Stimulated activated memory B cell treated with anti-CD40 and anti-IgM and Interleukin-4, amounts not matched to agents 10 μg/mL and 1 μg/mL and 100 μg/mL, for 72 hours (primary cell): Measurements from ENCODE around the gene DCPS.
A peak's percentile ranks its signal among the peaks of the same experiment; 100 is the strongest.
"Not testable (repeated sequence)": the region's sequence is repeated elsewhere in the genome, so short reads cannot be mapped to it uniquely, and the experiment has no call there.

Experiments used
- ATAC-seq: fragments of 150-1000 bp; cut with Tn5 transposase; 2 replicates; pipeline ENCODE4 v1.10.0; 2021
- H3K27ac Mint-ChIP-seq: one replicate; pipeline ENCODE4 v1.8.0; 2022; ENCODE audit warnings: mild to moderate bottlenecking, mixed read lengths
- H3K27me3 Mint-ChIP-seq: one replicate; pipeline ENCODE4 v1.8.0; 2022; ENCODE audit warnings: mixed read lengths
- H3K36me3 Mint-ChIP-seq: one replicate; pipeline ENCODE4 v1.8.0; 2022; ENCODE audit warnings: mixed read lengths
- H3K4me1 Mint-ChIP-seq: one replicate; pipeline ENCODE4 v1.8.0; 2022; ENCODE audit warnings: mixed read lengths
- H3K4me3 Mint-ChIP-seq: one replicate; pipeline ENCODE4 v1.8.0; 2022; ENCODE audit warnings: mild to moderate bottlenecking, moderate library complexity, mixed read lengths
- H3K9me3 Mint-ChIP-seq: one replicate; pipeline ENCODE4 v1.8.0; 2022; ENCODE audit warnings: mixed read lengths

The DCPS gene

DNA sequence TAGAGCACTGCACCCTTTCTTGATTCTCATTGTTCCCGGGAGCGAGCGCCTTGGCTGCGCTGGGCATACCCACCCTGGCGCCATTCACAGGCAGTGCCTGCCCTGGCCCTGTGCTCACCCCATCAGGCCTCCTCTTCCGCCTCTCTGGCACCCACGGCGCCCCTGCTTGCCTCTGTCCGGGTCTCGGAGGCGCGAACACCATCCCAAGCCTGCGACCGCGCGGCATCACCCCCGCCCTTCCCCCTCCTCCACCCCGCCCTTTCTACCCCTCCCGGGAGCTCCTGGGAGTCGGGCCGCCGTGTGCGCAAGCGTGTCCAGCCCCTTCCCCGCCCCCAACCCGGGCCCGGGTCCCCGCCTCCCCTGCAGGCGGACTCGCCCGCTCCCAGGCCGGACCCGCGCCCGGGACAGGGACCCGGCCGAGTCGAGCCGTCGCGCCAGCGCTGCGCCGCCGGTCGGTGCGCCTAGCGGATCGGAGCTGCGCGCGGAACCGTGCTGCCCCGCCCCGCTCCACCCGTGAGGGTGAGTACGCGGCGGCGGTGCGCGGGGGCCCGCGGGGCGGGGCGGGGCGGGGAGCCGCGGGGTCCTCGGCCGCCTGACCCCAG, 51.6 kb downstream of the DCPS start, which contains the start of gene ST3GAL4:
Gene ST3GAL4 (plus strand): TSS at position 363 of the 602 bp plus-strand sequence. CDS start 50,470 bp downstream, outside the sequence.
- Mint-ChIP-seq H3K9me3 (no peaks in the 10 kb centered on the region), H3K4me3 (peak within 1 kb of the TSS; percentile 85), H3K36me3 (peaks cover 5% of the 10 kb centered on the region), H3K27ac (peak within 1 kb of the TSS; percentile 79), H3K27me3 (no peaks in the 10 kb centered on the region), H3K4me1 (peaks cover 20% of the 10 kb centered on the region)
- peak; percentile 77 for ATAC-seq

DNA sequence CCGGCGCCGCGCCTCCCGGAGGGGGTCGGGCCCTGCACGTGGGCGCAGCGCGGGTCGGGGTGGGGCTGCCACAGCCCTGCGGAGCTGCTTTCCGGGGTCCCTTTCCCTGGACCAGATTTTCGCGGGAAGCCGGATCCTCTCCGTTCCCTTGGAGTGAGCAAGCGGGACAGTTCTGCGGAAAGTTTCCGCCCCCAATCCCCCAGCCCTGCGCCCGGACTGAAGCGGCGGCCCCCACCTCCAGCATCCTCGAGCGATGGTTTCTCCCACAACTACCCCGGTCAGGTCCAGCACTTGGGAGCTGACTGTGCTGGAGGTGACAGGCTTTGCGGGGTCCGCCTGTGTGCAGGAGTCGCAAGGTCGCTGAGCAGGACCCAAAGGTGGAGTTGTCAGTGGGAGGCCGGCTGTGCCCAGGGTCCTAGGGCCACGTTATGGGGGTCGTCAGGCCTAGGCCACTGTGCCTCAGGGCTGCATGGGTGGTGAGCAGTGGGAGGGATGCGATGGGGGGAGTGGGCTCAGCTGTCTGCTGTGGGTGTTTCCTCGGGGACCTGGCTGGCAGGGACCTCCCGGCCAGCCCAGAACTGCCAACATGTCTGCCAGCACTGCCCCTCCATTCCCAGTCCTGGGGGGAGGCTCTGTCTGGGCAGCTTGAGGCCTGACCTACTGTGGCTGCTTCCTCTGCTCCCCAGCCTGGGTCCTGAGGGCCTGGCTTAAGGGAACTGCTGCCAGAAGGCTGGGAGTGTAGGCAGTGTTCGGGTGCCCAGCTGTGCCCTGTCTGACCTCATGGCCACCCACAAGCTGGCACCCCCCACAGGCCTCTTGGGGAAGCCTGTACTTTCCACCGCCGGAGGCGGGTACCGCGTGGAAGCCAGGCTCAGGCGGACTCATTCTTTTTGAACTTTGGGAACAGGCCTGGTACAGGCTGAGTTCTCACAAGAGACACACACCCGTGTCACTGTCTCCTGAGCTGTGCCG, 52.4 kb downstream of the DCPS start:
- no peaks in the 10 kb centered on the region for H3K36me3 Mint-ChIP-seq
- H3K4me3 Mint-ChIP-seq = peak overlapping the region; percentile 73
- no peaks in the 10 kb centered on the region for H3K27me3 Mint-ChIP-seq
- H3K4me1 Mint-ChIP-seq = peaks cover 20% of the 10 kb centered on the region
- no peaks in the 10 kb centered on the region for H3K9me3 Mint-ChIP-seq
- H3K27ac Mint-ChIP-seq = no peak overlapping the region
- ATAC-seq = peak; percentile 42

DNA sequence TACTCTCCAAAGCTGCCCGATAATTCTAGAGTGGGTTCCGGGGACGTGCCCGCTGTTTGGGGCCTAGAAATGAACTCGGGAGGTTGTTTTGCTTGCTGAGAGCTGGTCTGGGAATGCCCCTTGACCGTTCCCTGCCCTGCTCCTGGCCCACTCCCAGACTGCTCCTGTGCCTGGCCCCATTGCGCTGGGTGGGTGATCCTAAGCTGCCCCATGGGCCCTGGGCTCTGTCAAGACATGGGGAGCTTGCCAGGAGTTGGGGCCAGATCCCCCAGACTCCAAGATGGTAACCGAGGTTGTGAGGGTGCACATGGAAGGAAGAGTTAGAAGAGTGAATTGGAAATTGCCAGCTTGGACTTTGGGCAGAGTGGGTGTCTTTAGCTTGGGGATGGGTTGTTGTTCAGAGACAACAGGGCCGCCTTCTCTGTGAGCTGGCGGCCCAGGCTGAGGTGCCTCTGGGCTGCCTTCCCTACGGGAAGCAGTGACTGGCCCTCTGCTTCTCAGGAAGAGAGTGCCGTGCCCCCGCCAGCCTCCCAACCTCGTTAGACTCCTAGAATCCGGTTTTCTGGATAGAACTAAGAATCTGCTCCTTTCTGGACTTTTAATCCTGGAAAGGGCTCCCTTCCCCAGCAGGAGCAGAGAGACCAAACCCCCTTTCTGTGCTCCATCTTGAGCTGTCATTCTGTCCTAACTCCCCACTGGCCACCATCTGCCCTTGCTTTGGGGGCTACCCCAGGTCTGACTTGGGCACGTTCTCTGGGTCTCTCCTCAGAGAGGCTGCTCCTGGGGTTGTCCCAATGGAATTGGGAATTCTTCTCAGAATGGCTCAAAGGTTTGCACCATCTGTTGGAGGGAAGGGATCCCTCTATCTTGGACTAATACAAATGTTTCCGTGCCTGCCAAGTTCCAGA, 53.4 kb downstream of the DCPS start:
- H3K27ac Mint-ChIP-seq = no peak overlapping the region
- H3K4me3 Mint-ChIP-seq = no peak overlapping the region
- no peak for ATAC-seq
- H3K4me1 Mint-ChIP-seq = peaks cover 19% of the 10 kb centered on the region
- H3K9me3 Mint-ChIP-seq = no peaks in the 10 kb centered on the region
- H3K36me3 Mint-ChIP-seq = no peaks in the 10 kb centered on the region
- H3K27me3 Mint-ChIP-seq = no peaks in the 10 kb centered on the region

DNA sequence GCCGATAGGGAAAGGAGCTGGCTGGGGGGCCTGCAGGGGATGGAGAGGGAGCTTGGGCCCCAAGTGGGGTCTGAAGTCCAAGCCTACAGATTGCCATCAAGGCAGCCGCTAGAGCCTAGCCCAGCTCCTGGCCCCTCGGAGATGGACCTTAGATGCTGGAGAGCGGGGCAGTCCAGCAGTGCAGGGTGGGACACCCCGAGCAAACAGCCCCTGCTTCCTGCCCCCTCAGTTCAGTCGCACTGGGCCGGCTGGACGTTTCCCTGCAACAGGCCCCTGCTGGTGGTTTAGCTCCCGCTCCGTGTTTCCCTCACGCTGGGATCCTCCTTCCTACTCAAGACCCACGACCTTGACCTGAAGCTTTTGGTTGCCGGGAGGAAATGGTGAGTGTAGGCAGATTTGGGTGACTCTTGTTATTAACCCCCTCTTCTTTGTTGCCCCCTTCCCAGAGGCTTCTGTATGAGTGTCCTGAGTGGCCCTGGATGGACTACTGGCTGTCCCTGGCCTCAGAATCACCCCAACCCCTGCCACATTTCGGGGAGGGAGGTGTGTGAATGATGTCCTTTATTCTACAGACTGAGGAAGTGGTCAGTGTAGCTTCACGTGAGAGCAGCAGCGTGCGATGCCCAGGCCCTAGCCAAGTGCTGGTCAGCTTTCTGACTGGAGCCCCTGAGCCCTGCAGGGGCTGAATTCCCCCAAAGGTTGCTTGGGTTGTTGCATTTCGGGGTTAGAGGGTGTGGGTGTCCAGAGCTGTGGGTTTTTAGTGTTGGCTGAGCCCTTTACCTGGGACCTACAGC, 54.3 kb downstream of the DCPS start:
- ATAC-seq = no peak
- H3K4me3 Mint-ChIP-seq = no peak overlapping the region
- H3K9me3 Mint-ChIP-seq = no peaks in the 10 kb centered on the region
- no peak overlapping the region for H3K27ac Mint-ChIP-seq
- peaks cover 11% of the 10 kb centered on the region for H3K4me1 Mint-ChIP-seq
- H3K36me3 Mint-ChIP-seq = no peaks in the 10 kb centered on the region
- H3K27me3 Mint-ChIP-seq = no peaks in the 10 kb centered on the region

DNA sequence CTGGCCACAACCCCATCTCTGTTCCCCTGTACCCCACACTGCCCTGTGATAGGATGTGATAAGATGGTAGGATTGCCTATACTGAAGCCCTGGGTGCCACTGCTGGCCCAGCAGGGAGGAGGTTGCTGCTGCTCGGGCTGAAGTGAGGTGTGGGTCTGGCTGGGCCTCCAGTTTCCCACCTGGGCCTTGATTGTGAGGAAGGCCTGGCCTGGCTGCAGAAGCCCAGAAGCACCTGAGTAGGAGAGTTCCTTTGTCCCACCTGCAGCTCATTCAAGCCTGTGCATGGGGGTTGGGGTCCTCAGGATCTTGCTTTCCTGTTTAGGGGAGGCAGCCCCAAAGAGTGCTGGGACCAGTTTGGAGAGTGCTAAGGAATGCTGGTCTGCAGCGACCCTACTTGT, 54.9 kb downstream of the DCPS start:
- H3K27ac Mint-ChIP-seq = no peak overlapping the region

DNA sequence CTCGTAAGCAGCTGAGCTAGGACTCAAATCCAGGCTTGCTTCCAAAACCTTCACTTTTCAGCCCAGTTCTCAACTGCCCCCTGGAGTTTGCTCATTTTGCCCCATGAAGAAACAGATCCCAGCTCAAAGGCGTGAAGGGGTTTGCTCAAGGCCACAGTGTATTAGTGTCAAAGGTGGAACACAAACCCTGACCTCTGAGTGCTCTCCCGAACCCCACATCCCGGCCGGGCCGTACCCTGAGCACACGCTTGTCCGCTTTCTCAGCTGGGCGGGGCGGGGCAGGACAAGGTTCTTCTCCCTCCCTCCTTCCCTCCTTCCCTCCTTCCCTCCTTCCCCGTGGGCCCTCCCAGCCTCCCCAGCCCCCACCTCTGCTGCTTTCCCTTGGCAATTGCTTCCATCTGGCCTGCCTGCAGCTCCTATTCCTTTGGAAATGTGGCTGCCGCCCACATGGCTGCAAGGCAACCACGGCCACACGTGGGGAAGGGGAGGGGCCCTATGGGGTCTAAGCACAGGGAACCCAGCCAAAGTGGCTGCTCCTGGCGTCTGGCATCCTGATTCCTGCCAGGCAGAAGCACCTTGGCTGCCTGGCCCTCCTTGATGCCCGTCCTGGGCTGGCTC, 55.7 kb downstream of the DCPS start:
- no peak overlapping the region for H3K4me3 Mint-ChIP-seq
- H3K4me1 Mint-ChIP-seq = peaks cover 6% of the 10 kb centered on the region
- H3K27me3 Mint-ChIP-seq = no peaks in the 10 kb centered on the region
- H3K27ac Mint-ChIP-seq = no peak overlapping the region
- no peaks in the 10 kb centered on the region for H3K9me3 Mint-ChIP-seq
- ATAC-seq = no peak
- H3K36me3 Mint-ChIP-seq = no peaks in the 10 kb centered on the region

More for the DNA sequence above, 54.9 kb downstream of the DCPS start:
- Mint-ChIP-seq H3K4me1 (peaks cover 8% of the 10 kb centered on the region), H3K36me3 (no peaks in the 10 kb centered on the region), H3K27me3 (no peaks in the 10 kb centered on the region), H3K9me3 (no peaks in the 10 kb centered on the region), H3K4me3 (no peak overlapping the region)
- ATAC-seq = no peak

DNA sequence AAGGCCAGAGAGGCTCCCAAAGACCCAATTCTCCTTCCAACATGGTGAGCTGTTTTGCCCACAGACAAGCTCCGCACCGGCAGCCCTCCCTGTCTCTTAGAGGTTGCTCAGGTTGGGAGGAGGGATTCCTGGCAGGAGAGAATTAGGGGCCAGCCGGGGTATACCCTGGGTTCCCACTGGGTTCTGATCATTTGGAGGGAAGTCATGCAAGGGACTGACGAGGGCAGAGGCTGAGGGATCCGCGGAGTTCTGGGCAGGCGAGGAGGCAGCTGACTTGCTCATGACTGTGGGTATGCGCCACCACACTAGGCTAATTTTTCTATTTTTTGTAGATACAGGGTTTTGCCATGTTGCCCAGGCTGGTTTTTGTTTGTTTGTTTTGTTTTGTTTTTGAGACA, 56.2 kb downstream of the DCPS start:
- Mint-ChIP-seq H3K27ac (no peak overlapping the region), H3K9me3 (no peaks in the 10 kb centered on the region), H3K36me3 (no peaks in the 10 kb centered on the region), H3K4me1 (peaks cover 1% of the 10 kb centered on the region), H3K27me3 (no peaks in the 10 kb centered on the region), H3K4me3 (no peak overlapping the region)
- no peak for ATAC-seq

DNA sequence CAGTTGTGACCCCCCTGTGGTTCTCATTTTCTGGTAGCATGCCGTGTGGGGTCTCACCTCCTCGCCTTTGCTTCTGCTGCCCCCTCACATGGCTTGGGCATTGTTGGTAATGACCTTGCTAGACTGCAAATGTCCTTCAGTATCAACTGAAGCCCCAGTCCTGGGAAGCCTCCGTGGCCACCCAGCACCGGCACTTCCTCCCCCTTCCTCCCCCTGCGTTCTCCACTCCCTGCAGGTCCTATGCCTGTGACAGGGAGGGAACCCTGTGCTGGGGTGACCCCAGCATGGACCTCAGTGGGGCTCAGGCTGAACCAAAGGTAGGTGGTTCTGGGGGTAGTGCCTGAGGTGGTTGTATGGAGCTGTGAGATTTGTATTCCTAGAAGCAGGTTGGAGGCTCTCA, 57.5 kb downstream of the DCPS start:
- Mint-ChIP-seq H3K4me1 (no peaks in the 10 kb centered on the region), H3K9me3 (no peaks in the 10 kb centered on the region), H3K27me3 (no peaks in the 10 kb centered on the region), H3K4me3 (no peak overlapping the region), H3K27ac (no peak overlapping the region), H3K36me3 (no peaks in the 10 kb centered on the region)
- no peak for ATAC-seq

DNA sequence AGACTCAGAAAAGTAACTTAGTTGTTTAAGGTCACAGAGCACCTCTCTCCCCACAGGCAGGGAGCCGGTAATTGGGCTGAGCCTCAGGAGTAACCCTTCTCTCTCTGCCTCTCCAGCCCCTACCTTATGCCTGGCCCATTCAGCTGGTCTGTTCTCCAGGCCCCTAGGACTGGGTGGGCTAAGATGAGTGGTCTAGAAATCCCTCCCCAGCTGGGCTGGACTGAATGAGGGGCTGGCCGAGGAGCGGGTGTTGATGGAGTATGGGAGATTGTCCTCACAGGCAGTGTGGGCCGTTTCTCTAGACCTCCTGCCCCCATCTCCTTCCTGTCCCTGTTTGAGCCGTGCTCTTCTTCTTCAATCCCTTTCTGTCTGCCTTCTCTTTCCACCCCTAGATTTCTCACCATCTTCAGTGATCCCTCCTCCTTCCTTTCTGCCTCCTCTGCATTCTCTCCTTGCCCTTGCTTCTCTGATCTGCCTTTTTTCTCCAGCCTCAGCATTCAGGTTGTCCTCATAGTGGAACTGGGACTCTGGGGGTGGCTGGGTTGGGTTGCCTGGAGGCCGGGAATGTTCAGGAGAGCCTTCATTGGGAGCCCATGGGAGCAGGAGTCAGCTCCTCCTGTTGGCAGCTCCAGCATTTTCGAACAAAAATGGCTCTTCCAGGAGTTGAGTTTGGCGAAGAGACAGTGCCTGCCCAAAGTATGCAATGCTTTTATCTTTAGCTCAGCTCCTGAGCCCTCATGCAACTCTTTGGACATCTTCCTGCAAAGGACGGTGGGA, 59.2 kb downstream of the DCPS start:
- Mint-ChIP-seq H3K27ac (no peak overlapping the region), H3K27me3 (no peaks in the 10 kb centered on the region), H3K36me3 (no peaks in the 10 kb centered on the region), H3K9me3 (no peaks in the 10 kb centered on the region), H3K4me3 (no peak overlapping the region), H3K4me1 (no peaks in the 10 kb centered on the region)
- ATAC-seq = no peak

DNA sequence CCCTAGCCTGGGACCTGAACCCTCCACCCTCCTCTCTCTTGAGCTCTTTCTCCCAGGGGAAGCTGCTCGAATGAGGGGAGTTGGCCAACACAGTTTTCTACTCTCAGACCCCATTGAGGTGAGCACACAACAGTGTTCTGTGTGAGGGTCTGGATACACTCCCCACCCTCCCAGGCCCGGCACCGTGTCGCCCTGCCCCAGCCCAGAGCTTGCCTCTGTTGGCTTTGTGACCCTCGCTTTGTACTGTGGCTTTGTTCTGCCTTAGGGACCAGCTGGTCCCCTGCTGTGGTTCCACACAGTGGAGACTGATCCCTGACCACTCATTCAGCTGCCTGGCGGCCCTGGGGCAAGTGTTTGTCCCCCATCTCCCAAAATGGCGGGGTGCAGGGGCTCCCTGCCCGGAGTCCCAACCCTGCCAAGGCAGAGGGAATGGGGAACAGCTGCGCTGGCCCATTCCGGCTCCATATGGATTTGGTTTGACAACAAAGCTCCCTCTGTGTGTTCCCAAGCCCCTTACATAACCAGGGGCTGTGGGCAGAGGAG, 59.9 kb downstream of the DCPS start:
- no peak overlapping the region for H3K4me3 Mint-ChIP-seq
- no peaks in the 10 kb centered on the region for H3K9me3 Mint-ChIP-seq
- H3K36me3 Mint-ChIP-seq = no peaks in the 10 kb centered on the region
- H3K4me1 Mint-ChIP-seq = peaks cover 5% of the 10 kb centered on the region
- no peak for ATAC-seq
- H3K27me3 Mint-ChIP-seq = no peaks in the 10 kb centered on the region
- no peak overlapping the region for H3K27ac Mint-ChIP-seq

DNA sequence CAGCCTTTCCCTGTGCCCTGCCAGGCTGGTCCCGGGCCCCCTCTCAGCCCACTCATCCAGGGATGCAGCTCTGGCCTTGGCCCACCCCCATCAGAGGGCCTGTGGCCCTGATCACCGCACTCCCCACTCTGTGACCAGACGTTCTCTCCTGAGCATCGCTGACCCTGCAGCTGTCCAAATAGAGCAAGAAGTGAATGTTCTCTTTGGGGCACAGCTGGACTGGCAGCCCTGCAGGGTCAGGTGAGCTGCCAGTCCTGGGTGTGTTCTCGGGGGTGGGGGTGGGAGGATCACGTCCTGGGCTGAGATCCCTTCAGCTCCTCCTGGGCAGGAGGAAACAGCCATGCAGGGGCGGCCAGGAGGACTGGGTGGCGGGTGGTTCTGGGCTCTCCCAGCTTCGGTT, 60.9 kb downstream of the DCPS start:
- ATAC-seq, H3K4me3 Mint-ChIP-seq, H3K4me1 Mint-ChIP-seq, H3K27ac Mint-ChIP-seq, H3K9me3 Mint-ChIP-seq, H3K27me3 Mint-ChIP-seq, H3K36me3 Mint-ChIP-seq: not testable (repeated sequence)

DNA sequence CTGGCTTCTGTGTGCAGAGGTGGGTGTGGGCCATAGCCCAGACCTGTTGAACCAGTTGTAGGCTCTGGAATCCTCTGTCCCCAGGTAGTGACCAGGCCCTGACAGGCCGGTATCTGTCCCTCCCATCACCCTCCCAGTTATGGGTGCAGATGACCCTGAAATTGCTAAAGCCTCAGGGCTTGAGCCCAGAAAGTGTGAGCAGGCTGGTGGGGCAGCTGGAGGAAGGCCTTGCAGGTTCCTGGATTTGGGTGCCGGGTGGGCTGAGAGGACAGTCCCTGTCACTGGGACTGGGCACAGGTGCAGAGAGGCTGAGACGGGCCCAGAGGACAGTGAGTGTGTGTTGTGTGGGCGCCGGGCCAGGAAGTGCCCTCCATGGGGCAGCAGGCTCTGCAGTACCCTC, 61.6 kb downstream of the DCPS start:
- H3K27ac Mint-ChIP-seq, H3K27me3 Mint-ChIP-seq, H3K36me3 Mint-ChIP-seq, H3K4me1 Mint-ChIP-seq, ATAC-seq, H3K4me3 Mint-ChIP-seq, H3K9me3 Mint-ChIP-seq: not testable (repeated sequence)

DNA sequence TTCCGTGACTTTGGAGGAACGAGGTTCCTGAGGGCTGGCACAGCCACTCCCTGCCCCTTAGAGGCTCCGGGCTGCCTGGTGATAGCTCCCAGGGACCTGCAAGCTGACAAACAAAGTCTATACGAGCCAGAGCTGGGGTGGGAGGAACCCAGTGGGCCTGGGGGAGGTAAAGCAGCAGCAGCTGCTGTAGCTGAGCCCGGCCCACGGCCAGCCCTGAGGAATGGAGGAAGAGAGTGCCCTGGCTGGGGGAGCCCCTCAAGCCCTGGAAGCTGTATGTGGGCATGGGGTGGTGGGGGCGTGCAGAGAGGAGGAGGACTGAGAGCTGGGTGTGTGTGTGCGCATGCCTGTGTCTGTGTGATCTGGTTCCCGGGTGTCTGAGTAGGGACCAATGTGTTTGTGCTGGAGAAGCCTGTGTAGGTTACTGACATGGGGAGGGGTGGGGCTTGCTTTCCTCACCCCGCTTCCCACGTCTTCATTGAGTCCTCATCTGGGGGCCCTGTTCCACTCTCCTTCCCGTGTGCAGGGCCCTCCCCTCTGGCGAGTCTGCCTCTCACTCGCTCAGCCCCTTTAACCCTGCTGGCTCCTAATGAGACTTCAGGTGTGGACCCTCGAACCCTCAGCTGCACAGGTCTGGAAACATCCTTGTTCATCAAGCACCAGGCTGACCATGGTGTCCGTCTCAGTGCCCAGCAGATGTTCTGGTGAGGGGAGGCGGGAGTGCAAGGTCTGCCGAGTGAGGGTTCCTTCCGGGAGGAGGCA, 62.4 kb downstream of the DCPS start:
- H3K27me3 Mint-ChIP-seq = no peaks in the 10 kb centered on the region
- ATAC-seq = no peak
- no peaks in the 10 kb centered on the region for H3K9me3 Mint-ChIP-seq
- no peak overlapping the region for H3K27ac Mint-ChIP-seq
- peaks cover 5% of the 10 kb centered on the region for H3K4me1 Mint-ChIP-seq
- no peaks in the 10 kb centered on the region for H3K36me3 Mint-ChIP-seq
- no peak overlapping the region for H3K4me3 Mint-ChIP-seq
